Memory B cell (primary cell): ENCODE measurements around the gene HTRA1.

Experiments used
- ATAC-seq: fragments of 150-1000 bp; cut with Tn5 transposase; 2 replicates; pipeline ENCODE4 v1.10.0; 2021; ENCODE audit warnings: low read depth, mild to moderate bottlenecking, moderate library complexity
- DNase-seq, 2 donors: peaks; one replicate each; pipeline ENCODE4 v3.0.0; 2022; ENCODE audit warnings: low spot score in 2 of 2
- H3K27ac Mint-ChIP-seq: one replicate; pipeline ENCODE4 v1.8.0; 2022; ENCODE audit warnings: mild to moderate bottlenecking, moderate library complexity, mixed read lengths
- H3K27me3 Mint-ChIP-seq: one replicate; pipeline ENCODE4 v1.8.0; 2022; ENCODE audit warnings: mixed read lengths
- H3K36me3 Mint-ChIP-seq: one replicate; pipeline ENCODE4 v1.8.0; 2022; ENCODE audit warnings: mild to moderate bottlenecking, mixed read lengths
- H3K4me1 Mint-ChIP-seq: one replicate; pipeline ENCODE4 v1.8.0; 2022; ENCODE audit warnings: mixed read lengths
- H3K4me3 Mint-ChIP-seq: one replicate; pipeline ENCODE4 v1.8.0; 2022; ENCODE audit warnings: mild to moderate bottlenecking, moderate library complexity, mixed read lengths
- H3K9me3 Mint-ChIP-seq: one replicate; pipeline ENCODE4 v1.8.0; 2022; ENCODE audit warnings: mixed read lengths

The HTRA1 gene

GRCh38 chr10:122461729-122462532 is 578 bp downstream of the HTRA1 start:
- peaks cover 16% of the 10 kb centered on the region for H3K27me3 Mint-ChIP-seq
- ATAC-seq (no peak), DNase-seq (no peak)
- no peaks in the 10 kb centered on the region for H3K9me3 Mint-ChIP-seq
- no peak overlapping the region for H3K27ac Mint-ChIP-seq
- H3K4me3 Mint-ChIP-seq = no peak overlapping the region
- no peaks in the 10 kb centered on the region for H3K36me3 Mint-ChIP-seq
- H3K4me1 Mint-ChIP-seq = peaks cover 3% of the 10 kb centered on the region

GRCh38 chr10:122462533-122463465 is 1.4 kb downstream of the HTRA1 start:
- no peak overlapping the region for H3K27ac Mint-ChIP-seq
- H3K27me3 Mint-ChIP-seq = peaks cover 12% of the 10 kb centered on the region
- no peaks in the 10 kb centered on the region for H3K36me3 Mint-ChIP-seq
- H3K9me3 Mint-ChIP-seq = no peaks in the 10 kb centered on the region
- ATAC-seq (no peak), DNase-seq (no peak)
- no peak overlapping the region for H3K4me3 Mint-ChIP-seq
- H3K4me1 Mint-ChIP-seq = peaks cover 3% of the 10 kb centered on the region

GRCh38 chr10:122463466-122464249 is 2.3 kb downstream of the HTRA1 start:
- DNase-seq (no peak), ATAC-seq (no peak)
- Mint-ChIP-seq H3K4me1 (peaks cover 3% of the 10 kb centered on the region), H3K27me3 (peaks cover 12% of the 10 kb centered on the region), H3K27ac (no peak overlapping the region), H3K36me3 (no peaks in the 10 kb centered on the region), H3K4me3 (no peak overlapping the region), H3K9me3 (no peaks in the 10 kb centered on the region)

- no peaks in the 10 kb centered on the region for H3K9me3 Mint-ChIP-seq
- peaks cover 3% of the 10 kb centered on the region for H3K4me1 Mint-ChIP-seq
- DNase-seq (no peak), ATAC-seq (no peak)
- no peaks in the 10 kb centered on the region for H3K36me3 Mint-ChIP-seq
- no peak overlapping the region for H3K27ac Mint-ChIP-seq
- no peak overlapping the region for H3K4me3 Mint-ChIP-seq
- H3K27me3 Mint-ChIP-seq = peaks cover 10% of the 10 kb centered on the region
These were observed 2.8 kb downstream of the HTRA1 start for GRCh38 chr10:122464250-122464510.

GRCh38 chr10:122464586-122464985 is 3.2 kb downstream of the HTRA1 start:
- H3K27me3 Mint-ChIP-seq = peaks cover 10% of the 10 kb centered on the region
- no peaks in the 10 kb centered on the region for H3K9me3 Mint-ChIP-seq
- H3K36me3 Mint-ChIP-seq = no peaks in the 10 kb centered on the region
- no peak for ATAC-seq
- H3K4me3 Mint-ChIP-seq = no peak overlapping the region
- H3K4me1 Mint-ChIP-seq = peaks cover 3% of the 10 kb centered on the region
- H3K27ac Mint-ChIP-seq = no peak overlapping the region
- no peak for DNase-seq

GRCh38 chr10:122465401-122466040 is 4.2 kb downstream of the HTRA1 start:
- Mint-ChIP-seq H3K27ac (no peak overlapping the region), H3K27me3 (peaks cover 10% of the 10 kb centered on the region), H3K4me3 (no peak overlapping the region), H3K4me1 (peaks cover 3% of the 10 kb centered on the region), H3K9me3 (no peaks in the 10 kb centered on the region), H3K36me3 (no peaks in the 10 kb centered on the region)
- ATAC-seq = no peak
- no peak for DNase-seq

GRCh38 chr10:122466951-122467381 is 5.6 kb downstream of the HTRA1 start:
- H3K36me3 Mint-ChIP-seq = no peaks in the 10 kb centered on the region
- H3K27ac Mint-ChIP-seq = no peak overlapping the region
- no peak for ATAC-seq
- H3K4me1 Mint-ChIP-seq = peaks cover 3% of the 10 kb centered on the region
- H3K27me3 Mint-ChIP-seq = peaks cover 11% of the 10 kb centered on the region
- H3K9me3 Mint-ChIP-seq = no peaks in the 10 kb centered on the region
- H3K4me3 Mint-ChIP-seq = no peak overlapping the region
- DNase-seq = no peak

GRCh38 chr10:122467701-122468100 is 6.3 kb downstream of the HTRA1 start:
- Mint-ChIP-seq H3K36me3 (no peaks in the 10 kb centered on the region), H3K9me3 (no peaks in the 10 kb centered on the region), H3K4me3 (no peak overlapping the region), H3K4me1 (peaks cover 3% of the 10 kb centered on the region), H3K27me3 (peaks cover 9% of the 10 kb centered on the region), H3K27ac (no peak overlapping the region)
- no peak for DNase-seq
- no peak for ATAC-seq

GRCh38 chr10:122468307-122468925 is 7.1 kb downstream of the HTRA1 start:
- Mint-ChIP-seq H3K4me1 (no peaks in the 10 kb centered on the region), H3K36me3 (no peaks in the 10 kb centered on the region), H3K9me3 (no peaks in the 10 kb centered on the region), H3K4me3 (no peak overlapping the region), H3K27ac (no peak overlapping the region), H3K27me3 (peaks cover 7% of the 10 kb centered on the region)
- no peak for ATAC-seq
- DNase-seq = no peak

GRCh38 chr10:122468926-122469781 is 7.8 kb downstream of the HTRA1 start:
- H3K27ac Mint-ChIP-seq = no peak overlapping the region
- H3K27me3 Mint-ChIP-seq = peaks cover 4% of the 10 kb centered on the region
- no peaks in the 10 kb centered on the region for H3K36me3 Mint-ChIP-seq
- ATAC-seq = no peak
- H3K4me3 Mint-ChIP-seq = no peak overlapping the region
- no peaks in the 10 kb centered on the region for H3K9me3 Mint-ChIP-seq
- DNase-seq = no peak
- no peaks in the 10 kb centered on the region for H3K4me1 Mint-ChIP-seq

- DNase-seq (no peak), ATAC-seq (no peak)
- Mint-ChIP-seq H3K27ac (no peak overlapping the region), H3K27me3 (peaks cover 5% of the 10 kb centered on the region), H3K4me1 (peaks cover 2% of the 10 kb centered on the region), H3K9me3 (no peaks in the 10 kb centered on the region), H3K4me3 (no peak overlapping the region), H3K36me3 (no peaks in the 10 kb centered on the region)
These were observed 8.5 kb downstream of the HTRA1 start for GRCh38 chr10:122469848-122470247.

GRCh38 chr10:122471531-122472177 is 10.3 kb downstream of the HTRA1 start:
- DNase-seq = no peak
- Mint-ChIP-seq H3K4me3 (no peak overlapping the region), H3K4me1 (peaks cover 2% of the 10 kb centered on the region), H3K9me3 (no peaks in the 10 kb centered on the region), H3K36me3 (no peaks in the 10 kb centered on the region), H3K27ac (no peak overlapping the region), H3K27me3 (peaks cover 5% of the 10 kb centered on the region)
- no peak for ATAC-seq
